HG03196 (cell line): Measurements from ENCODE around the gene THOC2.
"Not testable (repeated sequence)": the region's sequence is repeated elsewhere in the genome, so short reads cannot be mapped to it uniquely, and the experiment has no call there.

Source experiments
- ATAC-seq: cut with Tn5 transposase; IDR thresholded peaks from one replicate; pipeline ENCODE4 v1.9.1; 2021; ENCODE audit not compliant: unreplicated experiment

Gene THOC2

GRCh38 chrX:123732670-123733363 is at the start of gene THOC2:
Gene THOC2, minus strand, starts transcription at chrX:123733052. Its CDS starts 30 bp downstream, at chrX:123733022.
- peak; percentile 81 for ATAC-seq

- ATAC-seq: not testable (repeated sequence)
These were observed 48.9 kb upstream of the THOC2 start for GRCh38 chrX:123781786-123782185.

GRCh38 chrX:123779908-123780396 is 47.1 kb upstream of the THOC2 start:
- ATAC-seq: no peak

DNA sequence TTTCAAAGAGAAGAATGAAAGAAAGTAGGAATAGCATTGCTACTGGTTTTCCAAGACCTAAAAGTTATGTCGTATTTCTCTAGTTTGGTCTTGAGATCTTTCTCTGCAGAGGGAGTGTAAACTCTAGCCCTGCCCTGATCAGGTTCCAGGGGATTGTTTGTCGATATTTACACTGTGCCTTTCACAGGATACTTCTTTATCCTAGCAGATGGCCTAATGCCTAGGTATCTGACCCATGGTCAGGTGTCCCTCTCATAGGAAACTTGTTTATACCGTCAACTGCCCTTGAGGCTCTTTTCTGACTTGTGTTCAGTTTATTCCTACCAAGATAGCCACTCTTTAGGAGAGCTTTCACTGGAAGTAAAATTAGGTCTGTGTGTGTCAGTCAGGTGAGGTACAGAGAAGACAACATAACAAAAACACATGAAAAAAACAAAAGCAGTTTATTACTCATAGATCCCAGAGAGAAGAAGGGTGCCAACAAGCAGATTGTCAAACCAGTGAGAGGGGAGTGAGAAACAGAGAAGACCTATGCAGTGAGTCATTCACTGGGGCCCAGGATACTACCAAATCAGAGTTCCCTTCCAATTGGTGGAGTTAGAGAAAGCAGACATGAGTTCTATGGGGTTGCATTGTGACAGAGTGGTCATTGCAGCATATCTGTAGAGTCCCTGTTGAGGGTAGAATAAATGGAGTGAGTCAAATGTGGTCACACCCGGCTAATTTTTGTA is 40.6 kb upstream of the THOC2 start:
- ATAC-seq: no peak

DNA sequence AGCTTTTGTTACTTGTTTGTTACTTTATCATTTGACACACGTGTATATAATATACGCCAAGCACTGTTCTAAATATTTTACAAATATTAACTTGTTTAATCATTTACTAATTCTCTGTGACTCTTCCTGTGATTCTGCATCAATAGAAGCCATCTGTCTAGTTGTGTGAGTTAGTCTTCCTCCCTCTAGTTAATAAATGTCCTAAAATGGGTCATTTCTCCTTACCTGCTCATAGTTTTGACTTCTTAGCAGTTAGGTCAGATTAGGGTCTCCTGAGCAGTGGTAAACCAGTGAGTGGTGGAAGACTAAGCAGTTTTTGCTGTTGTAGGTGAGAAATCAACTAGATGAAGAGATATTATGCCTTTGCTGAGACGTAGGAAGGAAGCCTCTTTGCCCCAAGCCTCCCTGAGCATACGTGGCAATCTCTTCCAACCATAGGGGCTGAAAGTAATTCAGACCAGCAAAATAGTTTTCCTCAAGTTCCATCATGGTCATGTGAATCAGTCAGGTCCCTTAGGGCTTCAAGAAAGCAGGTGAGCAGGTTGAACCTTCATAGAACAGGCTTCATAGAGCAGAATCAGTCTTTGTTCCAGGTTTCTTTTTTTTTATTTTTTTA is 38.7 kb upstream of the THOC2 start:
- peak; percentile 84 for ATAC-seq

DNA sequence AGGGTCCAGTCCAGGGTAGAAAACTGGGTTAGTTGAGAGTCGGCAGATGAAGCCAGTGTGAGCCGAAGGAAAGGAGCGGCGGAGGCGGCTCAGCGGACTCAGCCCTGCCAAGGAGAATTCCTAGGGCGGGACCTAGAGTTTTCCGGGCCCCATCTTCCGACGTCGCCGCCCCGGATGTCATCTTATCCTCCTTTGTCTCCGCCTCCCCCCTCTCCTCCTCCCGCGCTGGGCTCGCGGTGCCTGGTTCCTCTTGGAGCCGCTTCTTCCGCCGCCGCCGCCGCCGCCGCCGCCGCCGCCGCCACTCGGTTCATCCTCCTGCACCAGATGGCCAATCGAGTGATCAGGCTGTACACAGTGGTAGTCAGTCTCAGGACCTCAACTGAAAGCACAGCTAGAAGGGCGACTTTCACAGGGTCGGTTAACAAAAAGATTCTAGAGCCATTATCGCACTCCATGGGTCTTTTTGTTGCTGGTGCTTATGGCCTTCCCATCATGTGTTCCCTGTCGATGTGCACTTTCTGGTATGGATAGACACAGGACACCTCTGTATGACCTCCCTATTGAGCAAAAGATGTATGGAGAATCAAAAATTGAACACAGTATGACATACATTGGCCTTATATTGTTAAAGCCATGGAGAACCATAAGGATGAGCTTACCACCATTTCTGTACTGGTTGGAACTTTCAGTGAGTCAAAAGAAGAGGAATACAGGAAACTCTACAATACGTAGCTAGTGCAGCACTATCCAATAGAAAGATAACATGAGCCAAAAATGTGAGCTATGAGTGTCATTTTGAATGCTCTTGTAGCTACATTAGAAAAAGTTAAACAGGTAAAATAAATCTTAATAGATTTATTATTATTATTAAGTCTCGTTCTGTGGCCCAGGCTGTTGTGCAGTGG is 32.4 kb upstream of the THOC2 start:
- peak; percentile 95 for ATAC-seq

DNA sequence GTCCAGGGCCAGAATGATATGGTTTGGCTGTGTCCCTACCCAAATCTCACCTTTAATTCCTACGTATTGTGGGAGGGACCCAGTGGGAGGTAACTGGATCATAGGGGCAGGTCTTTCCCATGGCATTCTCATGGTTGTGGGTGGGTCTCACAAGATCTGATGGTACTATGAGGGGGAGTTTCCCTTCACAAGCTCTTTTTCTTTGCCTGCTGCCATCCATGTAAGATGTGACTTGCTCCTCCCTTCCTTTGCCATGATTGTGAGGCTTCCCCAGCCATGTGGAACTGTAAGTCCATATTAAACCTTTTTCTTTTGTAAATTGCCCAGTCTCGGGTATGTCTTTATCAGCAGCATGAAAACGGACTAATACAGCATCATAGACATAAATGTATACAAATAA is 27.0 kb upstream of the THOC2 start:
- not testable (repeated sequence) for ATAC-seq

- ATAC-seq: not testable (repeated sequence)
These were observed 24.9 kb upstream of the THOC2 start for GRCh38 chrX:123757794-123758193.

DNA sequence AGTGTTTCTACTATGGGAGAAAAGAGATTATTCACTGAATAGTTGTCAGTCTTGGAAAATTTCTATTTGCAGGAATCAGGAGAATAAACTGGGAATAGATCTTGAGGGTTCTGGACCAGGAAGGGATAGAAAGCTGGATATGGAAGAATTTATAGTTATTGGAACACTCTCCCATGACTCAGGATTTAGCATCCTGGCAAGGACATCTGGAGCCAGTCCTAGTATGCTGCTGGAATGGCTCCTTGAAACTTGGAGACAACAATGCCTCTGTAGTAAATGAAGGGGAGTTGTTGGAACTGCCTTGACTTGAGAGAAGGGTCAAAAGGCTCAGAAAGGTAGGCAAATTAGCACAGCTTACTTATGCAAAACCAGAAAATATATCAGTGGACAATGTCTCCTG is 23.5 kb upstream of the THOC2 start:
- no peak for ATAC-seq

GRCh38 chrX:123755107-123755506 is 22.3 kb upstream of the THOC2 start:
- ATAC-seq: no peak

DNA sequence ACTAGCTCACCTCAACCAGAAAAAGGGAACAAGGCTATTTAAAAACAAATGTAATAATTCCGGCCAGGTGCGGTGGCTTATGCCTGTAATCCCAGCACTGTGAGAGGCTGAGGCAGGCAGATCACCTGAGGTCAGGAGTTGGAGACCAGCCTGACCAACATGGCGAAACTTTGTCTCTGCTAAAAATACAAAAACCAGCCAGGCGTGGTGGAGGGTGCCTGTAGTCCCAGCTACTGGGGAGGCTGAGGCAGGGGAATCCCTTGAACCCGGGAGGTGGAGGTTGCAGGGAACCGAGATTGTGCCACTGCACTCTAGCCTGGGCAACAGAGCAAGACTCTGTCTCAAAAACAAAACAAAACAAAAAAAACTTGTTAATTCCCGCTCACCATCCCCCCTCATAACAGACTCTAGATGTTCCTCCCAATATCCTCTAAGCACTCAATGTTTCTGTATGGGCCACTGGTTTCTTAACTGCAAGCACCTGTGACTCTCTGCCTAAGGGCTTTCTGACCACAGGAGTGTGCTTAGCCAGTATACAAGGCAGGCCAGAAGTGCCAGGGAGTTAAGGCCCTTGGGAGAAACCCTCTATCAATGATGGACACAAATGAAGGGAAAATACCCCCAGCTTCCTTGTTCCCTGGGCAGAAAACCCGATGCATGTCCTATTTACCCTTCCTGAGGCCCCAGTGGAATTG is 21.0 kb upstream of the THOC2 start:
- no peak for ATAC-seq

DNA sequence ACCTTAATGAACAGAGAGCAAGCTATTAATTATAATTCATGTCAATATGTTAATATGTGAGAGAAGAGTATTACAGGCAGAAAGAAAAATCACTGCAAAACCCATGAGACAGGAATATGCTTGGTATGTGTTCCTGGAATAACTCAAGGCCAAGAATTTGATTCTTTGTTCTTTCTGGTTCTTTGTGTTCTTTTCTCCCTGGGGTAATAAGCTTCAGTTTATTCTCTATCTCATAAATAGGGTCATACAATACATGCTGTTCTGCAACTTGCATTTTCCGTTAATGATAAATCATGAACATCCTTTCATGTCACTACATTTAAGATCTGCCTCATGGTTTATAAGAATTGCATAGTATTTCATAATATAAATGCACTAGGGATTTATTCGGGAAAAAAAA is 16.8 kb upstream of the THOC2 start:
- ATAC-seq: no peak

GRCh38 chrX:123745511-123745910 is 12.7 kb upstream of the THOC2 start:
- no peak for ATAC-seq

- ATAC-seq: no peak
These were observed 10.5 kb upstream of the THOC2 start for GRCh38 chrX:123743312-123743711.

DNA sequence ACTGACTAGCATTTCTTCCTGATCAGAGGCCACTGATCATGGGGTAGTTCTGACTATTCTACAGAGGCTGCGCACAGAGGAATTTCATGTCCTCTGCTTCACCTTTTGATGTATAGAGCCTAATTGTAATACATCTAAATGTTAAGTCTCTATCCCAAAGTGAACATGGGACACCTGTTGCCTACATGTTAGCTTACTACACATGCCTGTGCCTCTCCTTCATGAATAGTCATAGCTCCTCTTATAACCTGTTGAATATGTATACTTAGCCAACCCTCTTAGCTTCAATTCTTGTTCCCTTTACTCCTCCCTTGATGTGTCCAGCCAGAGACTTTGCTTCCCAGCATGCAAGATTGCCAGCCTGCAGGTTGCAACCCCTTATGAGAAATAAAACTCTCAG is 9.6 kb upstream of the THOC2 start:
- no peak for ATAC-seq

GRCh38 chrX:123740536-123740935 is 7.7 kb upstream of the THOC2 start:
- no peak for ATAC-seq

DNA sequence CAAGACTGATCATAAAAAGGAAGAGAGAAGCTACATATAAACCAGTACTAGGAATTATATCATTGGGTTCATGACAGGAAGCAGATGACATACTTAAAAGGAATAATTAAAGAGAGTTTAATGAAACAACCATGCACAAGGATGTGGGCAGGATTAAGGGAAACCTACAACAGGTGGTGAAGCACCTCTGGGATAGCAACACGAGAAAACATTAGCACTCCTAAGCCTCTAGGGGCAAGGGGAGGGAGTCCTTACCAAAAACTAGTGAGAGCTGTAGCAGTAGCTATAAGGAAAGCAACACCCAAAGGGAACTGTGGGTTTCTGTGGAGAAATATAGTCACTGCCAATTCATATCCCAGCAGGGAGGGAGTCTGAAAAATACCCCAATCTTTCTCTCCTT is 7.2 kb upstream of the THOC2 start:
- ATAC-seq: no peak

DNA sequence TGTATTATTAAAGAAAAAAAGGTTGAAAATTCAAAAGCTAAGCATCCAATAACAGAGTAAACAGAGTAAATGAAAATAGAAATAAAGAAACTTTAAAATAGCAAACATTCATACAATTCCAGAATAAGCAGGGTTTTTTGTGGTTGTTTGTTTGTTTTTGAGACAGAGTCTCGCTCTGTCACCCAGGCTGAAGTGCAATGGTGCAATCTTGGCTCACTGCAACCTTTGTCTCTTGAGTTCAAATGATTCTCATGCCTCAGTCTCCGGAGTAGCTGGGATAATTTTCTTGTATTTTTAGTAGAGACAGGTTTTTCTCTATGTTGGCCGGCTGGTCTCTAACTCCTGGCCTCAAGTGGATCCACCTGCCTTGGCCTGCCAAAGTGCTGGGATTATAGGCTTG is 6.6 kb upstream of the THOC2 start:
- ATAC-seq: no peak

- ATAC-seq: no peak
These were observed 5.6 kb upstream of the THOC2 start for GRCh38 chrX:123738378-123738940.

- no peak for ATAC-seq
These were observed 3.6 kb upstream of the THOC2 start for GRCh38 chrX:123736333-123736921.
